GM10266 (cell line): ENCODE measurements around the gene FTO.

ENCODE experiments used
- DNase-seq: peaks from one replicate; pipeline ENCODE4 v3.0.0; 2012; ENCODE audit errors: extremely low spot score
- CTCF ChIP-seq: IDR thresholded peaks from 2 replicates; pipeline ENCODE4 v1.5.1; 2012; ENCODE audit warnings: mild to moderate bottlenecking, low read depth; ENCODE audit not compliant: control insufficient read depth, insufficient read depth; ENCODE audit errors: missing control alignments

The FTO gene

DNA sequence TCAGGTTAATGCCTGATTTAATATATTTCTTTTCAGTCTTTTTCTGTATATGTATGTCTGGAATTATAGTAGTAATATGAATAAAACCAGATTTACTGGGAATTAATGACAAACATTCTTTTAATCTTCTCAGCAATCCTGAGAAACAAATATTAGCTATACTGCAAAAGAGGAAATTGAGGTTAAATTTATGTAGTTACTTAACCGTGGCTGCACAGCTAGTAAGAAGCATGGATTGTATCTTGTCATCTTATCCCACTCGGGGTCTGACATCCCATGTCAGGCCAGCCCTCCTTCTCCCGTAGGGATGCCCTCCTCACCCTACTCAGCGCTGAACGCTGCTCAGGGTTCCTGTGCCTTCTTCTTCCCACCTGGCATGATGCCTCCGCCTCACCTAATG lies 143.0 kb downstream of the FTO start:
- no peak for DNase-seq
- no peak for TF ChIP-seq CTCF

- no peak for TF ChIP-seq CTCF
- no peak for DNase-seq
Observed at GRCh38 chr16:53848277-53848942, 144.5 kb downstream of the FTO start.

DNA sequence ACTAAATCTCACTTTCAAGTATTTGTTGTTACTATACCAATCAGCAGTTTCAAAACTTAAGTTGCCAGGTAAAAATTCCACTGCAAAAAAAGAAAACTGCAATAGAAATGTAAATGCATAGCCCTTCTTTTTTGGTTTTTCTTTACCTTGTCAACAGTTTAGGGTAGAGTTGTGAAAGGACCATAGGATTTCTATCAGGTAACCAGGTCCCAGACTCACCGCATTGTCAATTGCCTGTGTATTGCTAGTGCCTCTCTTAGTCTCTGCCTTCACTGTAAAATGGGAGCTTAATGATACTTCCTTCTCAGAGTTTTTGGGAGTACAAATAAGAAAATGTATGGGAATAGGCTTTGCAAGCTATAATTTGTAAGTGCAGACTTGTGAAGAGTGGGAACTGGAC lies 145.0 kb downstream of the FTO start:
- no peak for DNase-seq
- TF ChIP-seq CTCF = no peak

- DNase-seq = no peak
- no peak for TF ChIP-seq CTCF
Observed at GRCh38 chr16:53849585-53849984, 145.6 kb downstream of the FTO start.

- no peak for DNase-seq
- no peak for TF ChIP-seq CTCF
Observed at GRCh38 chr16:53849994-53850393, 146.0 kb downstream of the FTO start.

GRCh38 chr16:53852678-53853077 lies 148.7 kb downstream of the FTO start:
- DNase-seq = no peak
- no peak for TF ChIP-seq CTCF

- no peak for TF ChIP-seq CTCF
Observed at GRCh38 chr16:53855056-53855455, 151.1 kb downstream of the FTO start.

More at GRCh38 chr16:53855056-53855455, 151.1 kb downstream of the FTO start:
- DNase-seq = no peak
